ENCODE measurements around the gene HBQ1. TPM values are rescaled to one million over a fixed set of nuclear protein-coding genes. Genes with fewer than 3 reads are reported as not detected.
"Not testable (repeated sequence)": the region's sequence is repeated elsewhere in the genome, so short reads cannot be mapped to it uniquely, and the experiment has no call there.

HBQ1 gene
- total RNA-seq (2014; rRNA removed; shearing (Covaris generic)), result not detected in 2 replicates

GRCh38 chr16:180101-180675 is at the start of gene HBQ1:
Gene HBQ1 (plus strand): TSS chr16:180459. CDS start chr16:180487, 28 bp downstream.
- DNase-seq (ENCODE audit: low read depth), result no peak

GRCh38 chr16:130533-131173 is 49.6 kb upstream of the HBQ1 start:
- DNase-seq (ENCODE audit: low read depth), result no peak

- DNase-seq (ENCODE audit: low read depth), result no peak
Observed at GRCh38 chr16:132120-132519, 48.1 kb upstream of the HBQ1 start.

- DNase-seq (ENCODE audit: low read depth), result no peak
Observed at GRCh38 chr16:133716-134115, 46.5 kb upstream of the HBQ1 start.

GRCh38 chr16:138049-138417 is 42.2 kb upstream of the HBQ1 start:
- DNase-seq (ENCODE audit: low read depth), result no peak

GRCh38 chr16:140175-140857 is 39.9 kb upstream of the HBQ1 start:
- DNase-seq (ENCODE audit: low read depth), result no peak

GRCh38 chr16:142405-142967 is 37.8 kb upstream of the HBQ1 start:
- no peak for DNase-seq (ENCODE audit: low read depth)

- no peak for DNase-seq (ENCODE audit: low read depth)
Observed at GRCh38 chr16:143047-143446, 37.2 kb upstream of the HBQ1 start.

- no peak for DNase-seq (ENCODE audit: low read depth)
Observed at GRCh38 chr16:143456-143855, 36.8 kb upstream of the HBQ1 start.

- no peak for DNase-seq (ENCODE audit: low read depth)
Observed at GRCh38 chr16:144797-145252, 35.4 kb upstream of the HBQ1 start.

GRCh38 chr16:146646-147045 is 33.6 kb upstream of the HBQ1 start:
- DNase-seq (ENCODE audit: low read depth), result no peak

- DNase-seq (ENCODE audit: low read depth), result peak; percentile 48
Observed at GRCh38 chr16:149024-149660, 31.1 kb upstream of the HBQ1 start.

- no peak for DNase-seq (ENCODE audit: low read depth)
Observed at GRCh38 chr16:152141-153128, 27.8 kb upstream of the HBQ1 start, which contains the start of gene HBZ. Gene HBZ (plus strand): TSS chr16:152644. CDS start chr16:152910, 266 bp downstream.

- not testable (repeated sequence) for DNase-seq (ENCODE audit: low read depth)
Observed at GRCh38 chr16:153129-153521, 27.1 kb upstream of the HBQ1 start.

GRCh38 chr16:153550-154216 is 26.6 kb upstream of the HBQ1 start:
- DNase-seq (ENCODE audit: low read depth), result not testable (repeated sequence)

GRCh38 chr16:154217-155030 is 25.8 kb upstream of the HBQ1 start:
- DNase-seq (ENCODE audit: low read depth), result peak; percentile 24

- no peak for DNase-seq (ENCODE audit: low read depth)
Observed at GRCh38 chr16:155031-155398, 25.2 kb upstream of the HBQ1 start.

- DNase-seq (ENCODE audit: low read depth), result no peak
Observed at GRCh38 chr16:159136-159849, 21.0 kb upstream of the HBQ1 start.

- not testable (repeated sequence) for DNase-seq (ENCODE audit: low read depth)
Observed at GRCh38 chr16:160242-160641, 20.0 kb upstream of the HBQ1 start.

Data from RPMI7951 (cell line).